Mesenchymal stem cell (in vitro differentiated cells and primary cell): ENCODE results near the gene OR6C3.
"Not testable (repeated sequence)": the region's sequence is repeated elsewhere in the genome, so short reads cannot be mapped to it uniquely, and the experiment has no call there.

Source experiments
- DNase-seq: peaks from one replicate; pipeline ENCODE4 v3.0.0-alpha.2; 2013
- H2AFZ ChIP-seq: one replicate; pipeline ENCODE4 v1.6.1; 2013; ENCODE audit warnings: low read depth, mild to moderate bottlenecking, control low read depth, inconsistent platforms, low read length, moderate library complexity
- H2AK5ac ChIP-seq: 2 replicates; pipeline ENCODE4 v1.6.1; 2013; ENCODE audit warnings: low read length, moderate library complexity, mild to moderate bottlenecking, inconsistent platforms; ENCODE audit not compliant: severe bottlenecking
- H2BK120ac ChIP-seq: one replicate; pipeline ENCODE4 v1.6.1; 2013; ENCODE audit warnings: low read depth, mild to moderate bottlenecking, inconsistent platforms, low read length, moderate library complexity
- H2BK12ac ChIP-seq, 2 experiments: one replicate each; pipeline ENCODE4 v1.6.1; 2013; ENCODE audit warnings: inconsistent platforms in 2 of 2, low read length in 2 of 2, mild to moderate bottlenecking in 2 of 2, moderate library complexity in 2 of 2, control low read depth in 1 of 2
- H2BK15ac ChIP-seq: one replicate; pipeline ENCODE4 v1.6.1; 2013; ENCODE audit warnings: mild to moderate bottlenecking, low read depth, inconsistent platforms; ENCODE audit not compliant: poor library complexity, severe bottlenecking
- H2BK5ac ChIP-seq: 2 replicates; pipeline ENCODE4 v1.6.1; 2013; ENCODE audit warnings: low read depth, mild to moderate bottlenecking, low read length, control low read depth, inconsistent platforms; ENCODE audit not compliant: poor library complexity, severe bottlenecking
- H3K14ac ChIP-seq, 2 experiments: one replicate each; pipeline ENCODE4 v1.6.1; 2013; ENCODE audit warnings: inconsistent platforms in 2 of 2, low read length in 2 of 2, control low read depth in 1 of 2, mild to moderate bottlenecking in 1 of 2, moderate library complexity in 1 of 2
- H3K18ac ChIP-seq, 2 experiments: one replicate each; pipeline ENCODE4 v1.6.1; 2013; ENCODE audit warnings: inconsistent platforms in 2 of 2, low read length in 2 of 2, control low read depth in 1 of 2, low read depth in 1 of 2, mild to moderate bottlenecking in 1 of 2
- H3K23ac ChIP-seq, 2 experiments: one replicate each; pipeline ENCODE4 v1.6.1; 2013; ENCODE audit warnings: inconsistent platforms in 2 of 2, low read length in 2 of 2, mild to moderate bottlenecking in 2 of 2, moderate library complexity in 2 of 2, control low read depth in 1 of 2
- H3K27ac ChIP-seq: 2 replicates; pipeline ENCODE4 v1.5.1; 2013; ENCODE audit warnings: mild to moderate bottlenecking, moderate library complexity, low read length, control low read depth, inconsistent platforms; ENCODE audit not compliant: poor library complexity, severe bottlenecking
- H3K27me3 ChIP-seq, 2 experiments: 2 replicates each; pipeline versions ENCODE4 v1.6.1 to v1.7.0; 2013; ENCODE audit warnings: low read length in 2 of 2, mild to moderate bottlenecking in 2 of 2, moderate library complexity in 2 of 2, control low read depth in 1 of 2, inconsistent platforms in 1 of 2; ENCODE audit not compliant: control insufficient read depth in 1 of 2, insufficient read depth in 1 of 2
- H3K36me3 ChIP-seq, 2 experiments: 2 replicates each; pipeline versions ENCODE4 v1.6.1 to v1.7.0; 2013; ENCODE audit warnings: low read length in 2 of 2, control low read depth in 1 of 2, inconsistent platforms in 1 of 2, low read depth in 1 of 2, mild to moderate bottlenecking in 1 of 2; ENCODE audit not compliant: insufficient read depth in 2 of 2, control insufficient read depth in 1 of 2
- H3K4ac ChIP-seq, 2 experiments: one replicate each; pipeline ENCODE4 v1.6.1; 2013; ENCODE audit warnings: inconsistent platforms in 2 of 2, low read length in 2 of 2, mild to moderate bottlenecking in 2 of 2, moderate library complexity in 2 of 2, control low read depth in 1 of 2, low read depth in 1 of 2
- H3K4me1 ChIP-seq: 2 replicates; pipeline ENCODE4 v1.6.1; 2013; ENCODE audit warnings: low read depth, low read length, control low read depth; ENCODE audit not compliant: control insufficient read depth, insufficient read depth
- H3K4me2 ChIP-seq: 2 replicates; pipeline ENCODE4 v1.6.1; 2013; ENCODE audit warnings: low read length, mild to moderate bottlenecking, inconsistent platforms; ENCODE audit not compliant: poor library complexity, severe bottlenecking
- H3K4me3 ChIP-seq, 2 experiments: 2 replicates each; pipeline versions ENCODE4 v1.5.1 to v1.7.0; 2013; ENCODE audit warnings: low read length in 2 of 2, mild to moderate bottlenecking in 2 of 2, control low read depth in 1 of 2, low read depth in 1 of 2; ENCODE audit not compliant: insufficient read depth in 1 of 2
- H3K79me1 ChIP-seq: replicated peaks from 2 replicates; pipeline ENCODE4 v1.6.1; 2013; ENCODE audit warnings: mild to moderate bottlenecking, control low read depth, low read length, inconsistent platforms; ENCODE audit not compliant: poor library complexity, severe bottlenecking
- H3K9ac ChIP-seq: 2 replicates; pipeline ENCODE4 v1.7.0; 2013; ENCODE audit warnings: mild to moderate bottlenecking, low read length, moderate library complexity
- H3K9me3 ChIP-seq: 2 replicates; pipeline ENCODE4 v1.7.0; 2013; ENCODE audit warnings: mild to moderate bottlenecking, low read length; ENCODE audit not compliant: control insufficient read depth
- H4K8ac ChIP-seq: one replicate; pipeline ENCODE4 v1.6.1; 2013; ENCODE audit warnings: inconsistent platforms, mild to moderate bottlenecking, low read length, moderate library complexity
- H4K91ac ChIP-seq: one replicate; pipeline ENCODE4 v1.6.1; 2013; ENCODE audit warnings: mild to moderate bottlenecking, low read length, inconsistent platforms
- WGBS: methylation state at CpG from one replicate; pipeline ENCODE4 v1.1.7; 2013; ENCODE audit warnings: mixed read lengths; 5-methylcytosine and 5-hydroxymethylcytosine counted together

OR6C3 gene

GRCh38 chr12:55314043-55314442 is 16.5 kb upstream of the OR6C3 start, which contains the start of gene OR6C1:
Gene OR6C1 (plus strand): TSS chr12:55314343. CDS start chr12:55320600, 6,257 bp downstream.
- WGBS, result 78% methylated on average over 2 of the region's 2 CpGs
- Histone ChIP-seq H3K4me3 (no peak within 1 kb of the TSS), H3K4me2 (no peak within 1 kb of the TSS), H3K9ac (no peak within 1 kb of the TSS), H3K4ac (no peak within 1 kb of the TSS), H4K91ac (no peak within 1 kb of the TSS), H3K23ac (no peak within 1 kb of the TSS), H2AK5ac (no peak within 1 kb of the TSS), H3K18ac (no peak within 1 kb of the TSS), H2BK12ac (no peak within 1 kb of the TSS), H3K27ac (no peak within 1 kb of the TSS), H3K79me1 (no peaks in the 10 kb centered on the region), H2BK5ac (no peak within 1 kb of the TSS), H2BK120ac (no peak within 1 kb of the TSS), H3K27me3 (no peaks in the 10 kb centered on the region), H2AFZ (no peak within 1 kb of the TSS), H3K9me3 (no peaks in the 10 kb centered on the region), H3K14ac (no peak within 1 kb of the TSS), H3K36me3 (no peaks in the 10 kb centered on the region), H2BK15ac (no peak within 1 kb of the TSS), H3K4me1 (no peaks in the 10 kb centered on the region), H4K8ac (no peak within 1 kb of the TSS)
- no peak for DNase-seq

- H3K23ac ChIP-seq, result no peak overlapping the region
- no peaks in the 10 kb centered on the region for H3K79me1 ChIP-seq
- H2BK120ac ChIP-seq, result no peak overlapping the region
- no peaks in the 10 kb centered on the region for H3K36me3 ChIP-seq
- no peak overlapping the region for H2AK5ac ChIP-seq
- H2BK15ac ChIP-seq, result no peak overlapping the region
- no peak overlapping the region for H2AFZ ChIP-seq
- H3K4me1 ChIP-seq, result no peaks in the 10 kb centered on the region
- no peak overlapping the region for H3K4me3 ChIP-seq
- no peak overlapping the region for H2BK5ac ChIP-seq
- H3K4me2 ChIP-seq, result no peak overlapping the region
- no peak overlapping the region for H3K27ac ChIP-seq
- 74% methylated on average over 3 of the region's 4 CpGs for WGBS
- no peak overlapping the region for H4K91ac ChIP-seq
- H3K27me3 ChIP-seq, result no peaks in the 10 kb centered on the region
- no peak overlapping the region for H3K18ac ChIP-seq
- H3K4ac ChIP-seq, result no peak overlapping the region
- no peak overlapping the region for H2BK12ac ChIP-seq
- no peaks in the 10 kb centered on the region for H3K9me3 ChIP-seq
- no peak overlapping the region for H3K9ac ChIP-seq
- no peak overlapping the region for H4K8ac ChIP-seq
- DNase-seq, result no peak
- no peak overlapping the region for H3K14ac ChIP-seq
Observed at GRCh38 chr12:55320201-55320600, 10.3 kb upstream of the OR6C3 start.

DNA sequence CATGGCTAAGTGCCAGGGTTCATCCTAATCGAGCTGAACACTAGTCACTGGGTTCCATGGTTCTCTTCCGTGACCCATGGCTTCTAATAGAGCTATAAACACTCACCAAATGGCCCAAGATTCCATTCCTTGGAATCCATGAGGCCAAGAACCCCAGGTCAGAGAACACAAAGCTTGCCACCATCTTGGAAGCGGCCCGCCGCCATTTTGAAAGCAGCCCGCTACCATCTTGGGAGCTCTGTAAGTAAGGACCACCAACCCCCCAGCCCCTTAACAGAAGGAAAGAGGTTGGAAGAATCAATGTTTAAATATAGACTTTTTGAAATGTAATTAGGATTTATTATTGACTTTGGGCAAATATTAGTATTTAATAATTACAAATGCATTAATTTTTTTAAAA is 4.7 kb upstream of the OR6C3 start:
- not testable (repeated sequence) for H3K14ac ChIP-seq, H3K79me1 ChIP-seq, DNase-seq, H3K9ac ChIP-seq, H2AK5ac ChIP-seq, H4K91ac ChIP-seq, H3K4me3 ChIP-seq, H2BK15ac ChIP-seq, H2AFZ ChIP-seq, H3K27me3 ChIP-seq, H3K4ac ChIP-seq, H3K36me3 ChIP-seq, H3K23ac ChIP-seq, H2BK12ac ChIP-seq, H3K18ac ChIP-seq, H3K27ac ChIP-seq, H3K9me3 ChIP-seq, H3K4me2 ChIP-seq, H3K4me1 ChIP-seq, H2BK120ac ChIP-seq, H2BK5ac ChIP-seq, H4K8ac ChIP-seq
- WGBS, result 78% methylated on average over 2 of the region's 6 CpGs

- no peak overlapping the region for H2BK5ac ChIP-seq
- no peaks in the 10 kb centered on the region for H3K9me3 ChIP-seq
- no peak overlapping the region for H2AK5ac ChIP-seq
- H3K36me3 ChIP-seq, result no peaks in the 10 kb centered on the region
- H3K18ac ChIP-seq, result no peak overlapping the region
- no peak overlapping the region for H3K4ac ChIP-seq
- H3K4me2 ChIP-seq, result no peak overlapping the region
- no peak for DNase-seq
- no peak overlapping the region for H3K4me3 ChIP-seq
- H2AFZ ChIP-seq, result no peak overlapping the region
- WGBS, result 91% methylated on average over 10 of the region's 10 CpGs
- no peak overlapping the region for H2BK12ac ChIP-seq
- no peaks in the 10 kb centered on the region for H3K27me3 ChIP-seq
- H3K4me1 ChIP-seq, result no peaks in the 10 kb centered on the region
- H3K9ac ChIP-seq, result no peak overlapping the region
- H3K27ac ChIP-seq, result no peak overlapping the region
- no peak overlapping the region for H3K23ac ChIP-seq
- H3K79me1 ChIP-seq, result no peaks in the 10 kb centered on the region
- no peak overlapping the region for H4K91ac ChIP-seq
- H3K14ac ChIP-seq, result no peak overlapping the region
- no peak overlapping the region for H4K8ac ChIP-seq
- no peak overlapping the region for H2BK15ac ChIP-seq
- H2BK120ac ChIP-seq, result no peak overlapping the region
Observed at GRCh38 chr12:55336002-55336401, 5.5 kb downstream of the OR6C3 start.
